HG03354 (cell line): Measurements from ENCODE around the gene STOX1.
"Not testable (repeated sequence)": the region's sequence is repeated elsewhere in the genome, so short reads cannot be mapped to it uniquely, and the experiment has no call there.

Source experiments
- ATAC-seq: cut with Tn5 transposase; IDR thresholded peaks from one replicate; pipeline ENCODE4 v1.9.1; 2021; ENCODE audit warnings: mild to moderate bottlenecking; ENCODE audit not compliant: unreplicated experiment, poor library complexity, severe bottlenecking

STOX1 gene

GRCh38 chr10:68827592-68827959, 245 bp downstream of the STOX1 start:
- ATAC-seq: not testable (repeated sequence)

- ATAC-seq: peak; percentile 47
Measured at GRCh38 chr10:68828083-68828601, 811 bp downstream of the STOX1 start.

DNA sequence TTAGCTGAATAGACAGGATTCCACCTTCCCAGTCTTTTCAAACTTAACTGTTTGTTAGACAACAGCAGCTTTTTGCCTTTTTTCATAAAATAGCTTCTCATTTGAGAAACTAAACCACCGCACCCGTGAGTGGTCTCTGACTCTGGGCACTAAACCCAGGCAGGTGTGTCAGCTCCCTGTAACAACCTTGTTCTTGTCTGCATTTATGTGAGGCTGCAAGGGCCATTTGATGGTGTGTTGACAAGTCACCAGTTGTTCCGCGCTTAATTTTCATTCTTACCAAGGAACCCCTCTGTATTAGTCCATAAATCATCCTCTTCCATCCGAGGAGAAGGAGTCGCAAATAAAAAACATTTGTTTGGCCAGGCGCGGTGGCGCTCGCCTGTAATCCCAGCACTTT, 1.5 kb downstream of the STOX1 start:
- ATAC-seq: no peak

DNA sequence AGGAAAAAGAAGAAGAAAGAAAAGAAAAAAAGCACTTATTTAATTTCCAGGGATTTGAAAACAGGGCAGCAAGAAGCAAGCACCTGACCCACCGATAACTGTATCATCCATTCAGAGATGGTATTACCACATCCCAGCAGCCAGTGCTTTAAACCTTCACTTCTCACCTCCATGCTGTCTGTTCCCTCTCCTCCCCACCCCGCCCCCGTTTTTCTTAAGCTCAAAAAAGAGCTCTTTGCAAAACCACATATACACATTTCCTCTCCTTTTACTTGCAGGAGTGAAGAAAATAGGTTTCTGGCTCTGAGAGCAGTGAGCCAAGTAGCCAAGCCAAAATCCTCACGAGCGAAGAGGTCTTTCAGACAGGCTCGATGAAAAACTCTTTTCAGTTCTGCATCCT, 2.2 kb downstream of the STOX1 start:
- ATAC-seq: no peak

GRCh38 chr10:68829952-68830351, 2.6 kb downstream of the STOX1 start:
- ATAC-seq: no peak

DNA sequence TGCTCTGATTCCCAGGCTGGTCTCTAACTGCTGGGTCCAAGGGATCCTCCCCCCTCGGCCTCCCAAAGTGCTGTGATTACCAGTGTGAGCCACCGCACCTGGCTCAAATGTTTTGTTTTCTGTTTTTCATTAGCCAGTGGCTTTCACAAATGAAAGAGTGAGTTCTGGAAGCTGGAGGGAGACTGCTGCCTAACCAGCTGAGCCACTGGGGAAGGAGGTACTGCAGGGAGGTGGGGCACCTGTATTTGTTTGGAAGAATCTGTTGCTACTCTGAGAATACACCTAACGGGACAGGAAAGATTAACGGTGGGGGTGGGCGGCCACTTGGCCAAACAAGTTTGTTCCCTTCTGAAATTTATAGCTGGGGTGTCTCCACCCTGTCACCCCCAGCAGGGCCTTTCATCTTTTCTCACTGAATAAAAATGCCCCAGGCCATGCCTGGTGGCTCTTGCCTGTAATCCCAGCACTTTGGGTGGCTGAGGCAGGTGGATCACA, 4.7 kb downstream of the STOX1 start:
- no peak for ATAC-seq

- ATAC-seq: no peak
Measured at GRCh38 chr10:68832601-68833000, 5.3 kb downstream of the STOX1 start.

- ATAC-seq: no peak
Measured at GRCh38 chr10:68837626-68838322, 10.4 kb downstream of the STOX1 start.

- ATAC-seq: not testable (repeated sequence)
Measured at GRCh38 chr10:68840650-68841049, 13.3 kb downstream of the STOX1 start.

GRCh38 chr10:68848281-68848680, 20.9 kb downstream of the STOX1 start:
- no peak for ATAC-seq

GRCh38 chr10:68848806-68849205, 21.5 kb downstream of the STOX1 start:
- ATAC-seq: no peak

GRCh38 chr10:68856352-68856751, 29.0 kb downstream of the STOX1 start:
- no peak for ATAC-seq

GRCh38 chr10:68857005-68857404, 29.7 kb downstream of the STOX1 start:
- no peak for ATAC-seq

GRCh38 chr10:68861253-68861652, 33.9 kb downstream of the STOX1 start:
- no peak for ATAC-seq

DNA sequence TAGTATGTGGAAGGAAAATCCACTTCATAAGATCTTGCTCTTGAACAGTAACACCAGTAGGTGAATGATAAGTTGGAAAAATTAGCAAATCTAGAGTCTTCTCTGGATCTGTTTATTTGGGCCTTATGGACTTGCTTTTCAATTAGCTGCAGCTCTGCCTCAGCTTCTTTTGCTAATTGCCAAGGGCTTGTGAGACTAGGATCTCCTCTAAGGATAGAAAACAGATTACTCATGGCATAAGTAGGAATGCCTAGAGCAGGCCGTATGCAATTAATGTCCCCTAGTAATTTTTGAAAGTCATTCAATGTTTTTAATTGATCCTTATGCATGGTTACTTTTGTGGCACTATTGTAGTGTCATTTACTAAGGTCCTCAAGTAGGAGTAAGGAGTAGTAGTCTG, 37.3 kb downstream of the STOX1 start:
- ATAC-seq: no peak

DNA sequence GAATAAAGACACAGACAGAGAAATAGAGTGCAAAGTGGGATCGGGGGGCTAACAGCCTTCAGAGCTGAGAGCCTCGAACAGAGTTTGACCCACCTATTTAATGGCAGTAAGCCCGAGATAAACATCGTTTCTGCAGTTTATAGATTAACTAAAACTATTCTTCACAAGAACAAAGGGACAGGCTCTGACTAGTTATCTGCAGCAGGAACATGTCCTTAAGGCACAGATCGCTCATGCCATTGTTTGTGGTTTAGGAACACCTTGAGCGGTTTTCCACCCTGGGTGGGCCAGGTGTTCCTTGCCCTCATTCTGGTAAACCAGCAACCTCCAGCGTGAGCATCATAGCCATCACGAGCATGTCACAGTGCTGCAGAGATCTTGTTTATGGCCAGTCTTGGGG, 40.8 kb downstream of the STOX1 start:
- ATAC-seq: not testable (repeated sequence)

GRCh38 chr10:68869623-68870022, 42.3 kb downstream of the STOX1 start:
- no peak for ATAC-seq

DNA sequence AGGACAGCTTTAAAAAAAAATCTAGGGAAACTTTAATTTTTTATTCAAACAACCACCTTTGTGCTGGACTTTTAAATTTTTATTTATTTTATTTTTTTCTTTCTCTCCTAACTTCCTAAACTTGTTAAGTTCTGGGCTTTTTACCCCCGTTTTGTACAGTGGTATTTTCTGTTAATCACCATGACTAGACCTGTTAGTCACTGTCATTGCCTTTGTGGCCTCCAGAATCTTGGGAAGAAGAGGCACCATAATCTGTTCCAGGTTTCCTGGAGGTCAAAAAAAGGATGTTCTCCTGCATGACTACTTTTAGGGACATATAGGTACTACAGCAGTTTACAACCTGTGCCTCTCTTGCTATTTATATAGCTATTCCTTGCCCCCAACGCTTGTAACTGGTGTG, 42.7 kb downstream of the STOX1 start:
- no peak for ATAC-seq

GRCh38 chr10:68870545-68871104, 43.3 kb downstream of the STOX1 start:
- ATAC-seq: no peak

GRCh38 chr10:68871105-68871711, 43.9 kb downstream of the STOX1 start:
- ATAC-seq: no peak

GRCh38 chr10:68871731-68872342, 44.5 kb downstream of the STOX1 start:
- ATAC-seq: no peak
